Choroid plexus epithelial cell (primary cell): ENCODE measurements around the gene FAM43B.

Source experiments
- DNase-seq: peaks from one replicate; pipeline ENCODE4 v3.0.0-alpha.2; 2010; ENCODE audit warnings: low read depth
- H3K4me3 ChIP-seq: 2 replicates; pipeline ENCODE4 v1.5.1; 2011; ENCODE audit warnings: low read depth, mild to moderate bottlenecking, control low read depth, low read length, moderate library complexity
- TF ChIP-seq, protein P1 (sequence below): conservative IDR thresholded peaks from 2 replicates; pipeline ENCODE4 v1.5.1; 2011; ENCODE audit warnings: low read depth, mild to moderate bottlenecking, control low read depth, inconsistent platforms, low read length, moderate library complexity

Gene FAM43B

DNA sequence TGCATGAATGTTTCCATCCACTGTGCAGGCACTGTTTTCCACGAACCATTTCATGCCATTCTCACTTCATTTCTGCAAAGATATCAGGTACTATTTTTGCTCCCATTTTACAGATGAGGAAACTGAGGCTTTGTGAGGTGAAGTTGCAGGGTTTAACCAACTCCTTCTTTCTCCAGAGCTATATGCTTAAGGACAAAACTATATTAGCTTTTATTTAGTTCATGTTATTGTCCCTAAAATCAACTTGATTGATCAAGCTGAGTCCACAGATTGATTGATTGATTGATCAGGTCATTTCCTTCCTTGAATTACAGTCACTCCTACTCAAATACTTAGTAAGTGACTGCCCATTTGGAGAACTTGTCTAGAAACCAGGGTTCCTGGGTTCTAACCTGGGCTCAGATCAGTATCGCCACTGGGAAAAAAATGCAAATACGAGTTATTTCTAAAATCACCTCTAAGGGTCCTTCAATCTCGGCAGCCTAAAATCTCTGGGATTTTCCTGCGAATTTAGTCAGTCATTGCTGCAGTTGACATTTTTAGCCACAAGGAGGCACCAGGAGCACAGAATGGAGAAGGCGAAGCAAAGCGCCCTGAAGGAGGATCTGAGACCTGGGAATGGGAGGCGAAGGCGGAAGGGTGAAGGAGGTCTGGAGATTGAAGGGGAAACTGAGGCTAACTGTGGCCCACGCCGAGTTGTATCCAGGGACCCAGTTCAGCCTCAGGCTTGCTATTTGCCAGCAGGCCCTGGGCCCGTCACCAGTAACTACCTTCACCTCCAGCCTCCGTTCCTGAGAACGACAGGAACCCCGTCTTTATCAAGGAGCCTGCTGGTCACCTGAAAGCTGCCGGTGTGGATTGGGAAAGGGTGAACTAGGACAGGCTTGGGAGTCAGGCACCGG is 30.2 kb upstream of the FAM43B start:
- peak; percentile 81 for DNase-seq
- H3K4me3 ChIP-seq, result peak overlapping the region; percentile 11
- TF ChIP-seq, protein P1, sequence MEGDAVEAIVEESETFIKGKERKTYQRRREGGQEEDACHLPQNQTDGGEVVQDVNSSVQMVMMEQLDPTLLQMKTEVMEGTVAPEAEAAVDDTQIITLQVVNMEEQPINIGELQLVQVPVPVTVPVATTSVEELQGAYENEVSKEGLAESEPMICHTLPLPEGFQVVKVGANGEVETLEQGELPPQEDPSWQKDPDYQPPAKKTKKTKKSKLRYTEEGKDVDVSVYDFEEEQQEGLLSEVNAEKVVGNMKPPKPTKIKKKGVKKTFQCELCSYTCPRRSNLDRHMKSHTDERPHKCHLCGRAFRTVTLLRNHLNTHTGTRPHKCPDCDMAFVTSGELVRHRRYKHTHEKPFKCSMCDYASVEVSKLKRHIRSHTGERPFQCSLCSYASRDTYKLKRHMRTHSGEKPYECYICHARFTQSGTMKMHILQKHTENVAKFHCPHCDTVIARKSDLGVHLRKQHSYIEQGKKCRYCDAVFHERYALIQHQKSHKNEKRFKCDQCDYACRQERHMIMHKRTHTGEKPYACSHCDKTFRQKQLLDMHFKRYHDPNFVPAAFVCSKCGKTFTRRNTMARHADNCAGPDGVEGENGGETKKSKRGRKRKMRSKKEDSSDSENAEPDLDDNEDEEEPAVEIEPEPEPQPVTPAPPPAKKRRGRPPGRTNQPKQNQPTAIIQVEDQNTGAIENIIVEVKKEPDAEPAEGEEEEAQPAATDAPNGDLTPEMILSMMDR, result peak; percentile 96

DNA sequence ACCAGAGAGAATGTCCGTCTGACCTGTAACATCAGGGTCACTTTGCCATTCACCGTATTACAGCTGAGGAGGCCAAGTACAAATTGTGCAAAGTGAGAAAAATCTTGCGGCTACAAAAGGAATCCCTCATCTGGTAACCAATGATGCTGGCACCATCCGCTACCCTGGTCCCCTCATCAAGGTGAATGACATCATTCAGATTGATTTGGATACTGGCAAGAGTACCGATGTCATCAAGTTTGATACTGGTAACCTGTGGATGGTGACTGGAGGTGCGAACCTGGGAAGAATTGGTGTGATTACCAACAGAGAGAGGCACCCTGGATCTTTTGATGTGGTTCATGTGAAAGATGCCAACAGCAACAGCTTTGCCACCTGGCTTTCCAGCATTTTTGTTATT is 26.1 kb upstream of the FAM43B start:
- no peak for DNase-seq
- no peak overlapping the region for H3K4me3 ChIP-seq
- TF ChIP-seq, protein P1, result no peak

DNA sequence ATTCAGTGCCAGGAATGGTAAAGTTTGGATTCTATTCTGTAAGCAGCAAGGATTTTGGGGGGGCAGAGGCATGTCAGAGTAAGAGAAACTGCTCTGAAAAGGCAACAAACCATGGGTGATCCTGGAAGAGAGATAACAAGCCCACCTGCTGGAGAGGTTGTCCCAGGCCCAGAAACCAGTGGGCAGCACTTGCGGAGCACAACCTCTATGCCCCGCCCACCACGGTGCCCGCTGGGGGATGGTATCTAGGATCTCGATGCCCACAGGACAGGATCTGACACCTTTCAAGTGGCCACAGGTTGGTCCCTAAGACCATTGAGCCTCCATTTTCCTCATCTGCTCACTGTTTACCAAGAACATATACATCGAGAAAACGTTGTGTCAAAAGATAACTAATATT is 24.2 kb upstream of the FAM43B start:
- TF ChIP-seq, protein P1, result no peak
- DNase-seq, result no peak
- H3K4me3 ChIP-seq, result no peak overlapping the region

DNA sequence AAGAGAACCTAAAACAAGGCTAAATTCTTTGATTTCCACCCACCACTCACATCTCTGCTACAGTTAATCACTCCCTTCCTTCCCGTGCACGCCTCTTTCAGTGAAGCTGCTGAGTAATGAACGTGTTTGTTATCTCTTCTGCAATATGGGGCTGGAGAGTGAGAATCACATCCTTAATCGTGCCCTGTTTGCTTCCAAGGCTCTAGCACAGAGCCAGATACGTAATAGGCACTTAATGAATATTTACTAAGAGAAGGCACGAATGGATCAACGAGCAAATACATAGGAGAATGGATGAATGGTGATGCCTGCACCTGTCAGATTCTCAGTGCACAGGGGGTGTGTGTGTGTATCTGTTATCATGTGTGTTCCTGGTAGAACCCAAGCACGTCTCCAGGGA is 22.1 kb upstream of the FAM43B start:
- H3K4me3 ChIP-seq, result no peak overlapping the region
- TF ChIP-seq, protein P1, result no peak
- no peak for DNase-seq

DNA sequence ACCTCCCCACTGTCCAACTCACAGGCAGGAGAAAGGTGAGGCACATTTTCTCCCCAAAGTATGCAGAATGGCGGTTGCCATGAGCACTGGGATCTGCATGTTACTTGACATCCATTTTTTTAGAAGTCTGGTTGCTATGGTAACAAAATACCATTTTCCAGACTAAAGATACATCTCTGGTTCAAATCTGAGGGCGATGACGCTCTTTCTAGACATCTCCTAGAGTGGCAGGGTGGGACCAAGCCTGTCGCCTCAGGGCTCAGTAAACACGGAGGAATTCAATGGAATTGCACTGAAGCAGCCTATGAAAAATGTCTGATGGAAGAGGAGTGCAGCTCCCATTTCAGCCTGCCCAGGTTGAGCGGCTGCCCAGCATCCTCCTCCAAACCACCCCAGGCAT is 21.5 kb upstream of the FAM43B start:
- DNase-seq, result no peak
- H3K4me3 ChIP-seq, result no peak overlapping the region
- TF ChIP-seq, protein P1, result no peak

DNA sequence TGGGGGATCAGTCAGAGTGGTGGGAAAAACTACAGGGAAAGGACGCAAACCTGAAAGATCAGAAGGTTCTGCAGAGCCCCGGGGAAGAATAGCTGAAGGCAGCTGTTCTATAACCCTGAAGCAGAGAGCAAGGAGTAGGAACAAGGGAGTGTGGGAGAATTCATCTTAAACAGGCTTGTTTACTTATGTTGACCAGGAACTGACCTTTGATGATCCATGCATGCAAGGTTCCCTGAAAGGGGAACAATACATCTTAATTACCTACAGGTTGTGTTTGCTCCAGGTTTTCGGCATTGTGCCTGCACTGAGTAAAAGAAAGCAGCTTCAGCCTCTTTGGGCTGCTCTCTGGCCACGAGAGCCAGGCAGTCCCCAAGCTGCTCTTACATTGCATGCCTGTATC is 18.7 kb upstream of the FAM43B start:
- H3K4me3 ChIP-seq, result no peak overlapping the region
- TF ChIP-seq, protein P1, result no peak
- no peak for DNase-seq
